ENCODE results near the gene EEF1A2.

- TF ChIP-seq POLR2AphosphoS5 (IDR thresholded peaks at IDR 0.05; ENCODE audit: insufficient read depth, low read depth, low read length) (no peak), POLR2A (IDR thresholded peaks at IDR 0.05; ENCODE audit: low read depth, low read length) (no peak), EZH2 (IDR thresholded peaks at IDR 0.05; ENCODE audit: borderline replicate concordance, low read depth, low read length, severe bottlenecking) (no peak), FOS (IDR thresholded peaks at IDR 0.05; ENCODE audit: borderline replicate concordance, insufficient read depth, low read length) (no peak), JUN (IDR thresholded peaks at IDR 0.05; ENCODE audit: borderline replicate concordance, insufficient read depth, insufficient read length, low read depth) (no peak)
- TF ChIP-seq, protein P1, sequence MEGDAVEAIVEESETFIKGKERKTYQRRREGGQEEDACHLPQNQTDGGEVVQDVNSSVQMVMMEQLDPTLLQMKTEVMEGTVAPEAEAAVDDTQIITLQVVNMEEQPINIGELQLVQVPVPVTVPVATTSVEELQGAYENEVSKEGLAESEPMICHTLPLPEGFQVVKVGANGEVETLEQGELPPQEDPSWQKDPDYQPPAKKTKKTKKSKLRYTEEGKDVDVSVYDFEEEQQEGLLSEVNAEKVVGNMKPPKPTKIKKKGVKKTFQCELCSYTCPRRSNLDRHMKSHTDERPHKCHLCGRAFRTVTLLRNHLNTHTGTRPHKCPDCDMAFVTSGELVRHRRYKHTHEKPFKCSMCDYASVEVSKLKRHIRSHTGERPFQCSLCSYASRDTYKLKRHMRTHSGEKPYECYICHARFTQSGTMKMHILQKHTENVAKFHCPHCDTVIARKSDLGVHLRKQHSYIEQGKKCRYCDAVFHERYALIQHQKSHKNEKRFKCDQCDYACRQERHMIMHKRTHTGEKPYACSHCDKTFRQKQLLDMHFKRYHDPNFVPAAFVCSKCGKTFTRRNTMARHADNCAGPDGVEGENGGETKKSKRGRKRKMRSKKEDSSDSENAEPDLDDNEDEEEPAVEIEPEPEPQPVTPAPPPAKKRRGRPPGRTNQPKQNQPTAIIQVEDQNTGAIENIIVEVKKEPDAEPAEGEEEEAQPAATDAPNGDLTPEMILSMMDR (IDR thresholded peaks at IDR 0.05; ENCODE audit: extremely low read depth in 1 of 2, insufficient read depth in 1 of 2, low read depth in 1 of 2, low read length in 2 of 2), result no peak
- TF ChIP-seq, protein P2, sequence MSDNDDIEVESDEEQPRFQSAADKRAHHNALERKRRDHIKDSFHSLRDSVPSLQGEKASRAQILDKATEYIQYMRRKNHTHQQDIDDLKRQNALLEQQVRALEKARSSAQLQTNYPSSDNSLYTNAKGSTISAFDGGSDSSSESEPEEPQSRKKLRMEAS (IDR thresholded peaks at IDR 0.05; ENCODE audit: insufficient read depth, insufficient read length), result no peak
Observed at GRCh38 chr20:63454731-63455567, 43.9 kb downstream of the EEF1A2 start.

Data from endothelial cell of umbilical vein (primary cell).